ENCODE results near the gene C1RL.
"Not testable (repeated sequence)": the region's sequence is repeated elsewhere in the genome, so short reads cannot be mapped to it uniquely, and the experiment has no call there.

The C1RL gene

DNA sequence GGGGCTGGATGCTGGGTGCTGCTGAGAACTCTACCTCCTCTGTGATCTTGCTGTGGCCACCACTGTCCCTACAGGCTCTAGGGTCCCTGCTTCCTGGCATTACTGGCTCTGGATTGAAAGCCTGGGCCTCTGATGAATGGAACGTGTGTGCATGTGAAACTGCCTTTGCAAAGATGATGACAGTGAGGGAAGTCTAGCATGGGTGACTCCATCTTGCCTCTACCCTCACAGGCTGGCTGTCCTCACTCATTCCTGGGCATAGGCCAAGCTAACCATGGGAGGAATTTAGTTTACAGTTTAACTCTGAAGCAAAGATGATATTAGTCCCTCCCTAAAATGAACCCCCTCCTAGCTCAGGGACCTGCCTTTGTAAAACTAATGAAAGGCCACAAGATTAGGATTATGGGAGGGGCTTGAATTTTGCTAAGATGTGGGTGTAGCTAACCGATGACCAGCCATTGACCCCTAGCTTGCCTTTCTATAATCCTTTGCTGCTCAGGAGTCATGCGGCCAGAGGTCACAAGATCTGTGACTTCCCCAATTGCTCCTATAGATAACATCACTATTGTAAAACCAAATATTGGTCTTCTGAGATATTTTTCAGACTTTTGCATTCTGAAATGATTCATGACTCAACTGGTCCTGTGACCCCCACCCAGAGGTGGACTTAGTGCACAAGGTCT lies 50.7 kb downstream of the C1RL start:
- no peak for TF ChIP-seq CTCF (IDR thresholded peaks at IDR 0.05; ENCODE audit: low read depth, low read length)

GRCh38 chr12:7055736-7056135 lies 53.3 kb downstream of the C1RL start:
- not testable (repeated sequence) for H3K4me3 ChIP-seq (replicated peaks in 1 of 2; ENCODE audit: low read depth in 2 of 2, low read length in 2 of 2); DNase-seq (ENCODE audit: low read depth in 2 of 2)

More for the DNA sequence above, 50.7 kb downstream of the C1RL start:
- no peak for DNase-seq (ENCODE audit: low read depth in 2 of 2)
- H3K4me3 ChIP-seq (replicated peaks in 1 of 2; ENCODE audit: low read depth in 2 of 2, low read length in 2 of 2): no peak overlapping the region

DNA sequence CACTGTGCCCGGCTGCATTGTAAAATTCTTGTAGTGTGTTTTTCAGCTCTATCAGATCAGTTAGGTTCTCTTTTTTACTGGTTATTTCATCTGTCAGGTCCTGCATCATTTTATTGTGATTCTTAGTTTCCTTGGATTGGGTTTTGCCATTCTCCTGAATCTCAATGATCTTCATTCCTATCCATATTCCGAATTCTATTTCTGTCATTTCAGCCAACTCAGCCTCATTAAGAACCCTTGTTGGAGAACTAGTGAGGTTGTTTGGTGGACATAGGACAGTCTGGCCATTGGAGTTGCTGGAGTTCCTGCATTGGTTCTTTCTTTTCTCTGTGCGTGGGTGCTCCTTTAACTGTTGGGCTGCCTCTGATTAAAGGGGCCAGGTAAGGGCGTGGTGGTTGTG lies 54.1 kb downstream of the C1RL start:
- no peak for TF ChIP-seq CTCF (IDR thresholded peaks at IDR 0.05; ENCODE audit: low read depth, low read length)
- H3K4me3 ChIP-seq (replicated peaks in 1 of 2; ENCODE audit: low read depth in 2 of 2, low read length in 2 of 2): no peak overlapping the region
- no peak for DNase-seq (ENCODE audit: low read depth in 2 of 2)

DNA sequence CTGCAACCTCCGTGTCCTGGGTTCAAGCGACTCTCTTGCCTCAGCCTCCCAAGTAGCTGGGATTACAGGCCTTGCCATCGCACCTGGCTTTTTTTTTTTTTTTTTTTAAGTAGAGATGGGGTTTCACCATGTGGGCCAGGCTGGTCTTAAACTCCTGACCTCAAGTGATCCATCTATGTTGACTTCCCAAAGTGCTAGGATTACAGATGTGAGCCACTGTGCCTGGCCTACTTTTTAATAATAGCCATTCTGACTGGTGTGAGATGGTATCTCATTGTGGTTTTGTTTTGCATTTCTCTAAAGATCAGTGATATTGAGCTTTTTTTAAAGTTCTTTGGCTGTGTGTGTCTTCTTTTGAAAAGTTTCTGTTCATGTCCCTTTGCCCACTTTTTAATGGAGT lies 59.0 kb downstream of the C1RL start:
- H3K4me3 ChIP-seq (replicated peaks in 1 of 2; ENCODE audit: low read depth in 2 of 2, low read length in 2 of 2); DNase-seq (ENCODE audit: low read depth in 2 of 2): not testable (repeated sequence)

GRCh38 chr12:7049445-7049951 lies 59.5 kb downstream of the C1RL start:
- not testable (repeated sequence) for H3K4me3 ChIP-seq (replicated peaks in 1 of 2; ENCODE audit: low read depth in 2 of 2, low read length in 2 of 2); DNase-seq (ENCODE audit: low read depth in 2 of 2)

DNA sequence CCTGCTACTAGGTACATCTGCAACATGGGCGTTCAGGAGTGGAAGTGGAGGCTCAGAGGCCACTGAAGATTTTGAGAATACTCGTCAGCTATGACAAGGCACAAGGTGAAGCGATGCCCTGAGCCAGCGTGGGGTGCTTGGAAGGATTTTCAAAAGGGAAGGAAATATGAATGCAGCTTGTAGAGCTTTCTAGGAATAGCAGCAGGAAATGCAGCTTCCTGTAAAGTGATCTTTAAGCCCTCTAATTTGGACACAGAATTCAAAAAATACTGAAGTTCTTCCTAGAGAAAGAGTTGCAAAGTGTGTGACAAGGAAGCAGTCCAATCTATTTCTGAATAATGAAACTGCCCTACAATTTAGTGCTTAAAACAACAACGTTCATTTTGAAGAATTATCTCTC lies 61.7 kb downstream of the C1RL start:
- H3K4me3 ChIP-seq (replicated peaks in 1 of 2; ENCODE audit: low read depth in 2 of 2, low read length in 2 of 2): no peak overlapping the region
- no peak for TF ChIP-seq CTCF (IDR thresholded peaks at IDR 0.05; ENCODE audit: low read depth, low read length)
- DNase-seq (ENCODE audit: low read depth in 2 of 2): no peak

- no peak for TF ChIP-seq CTCF (IDR thresholded peaks at IDR 0.05; ENCODE audit: low read depth, low read length)
- DNase-seq (ENCODE audit: low read depth in 2 of 2): no peak
- H3K4me3 ChIP-seq (replicated peaks in 1 of 2; ENCODE audit: low read depth in 2 of 2, low read length in 2 of 2): no peak overlapping the region
These were observed 62.5 kb downstream of the C1RL start for GRCh38 chr12:7046383-7047105.

DNA sequence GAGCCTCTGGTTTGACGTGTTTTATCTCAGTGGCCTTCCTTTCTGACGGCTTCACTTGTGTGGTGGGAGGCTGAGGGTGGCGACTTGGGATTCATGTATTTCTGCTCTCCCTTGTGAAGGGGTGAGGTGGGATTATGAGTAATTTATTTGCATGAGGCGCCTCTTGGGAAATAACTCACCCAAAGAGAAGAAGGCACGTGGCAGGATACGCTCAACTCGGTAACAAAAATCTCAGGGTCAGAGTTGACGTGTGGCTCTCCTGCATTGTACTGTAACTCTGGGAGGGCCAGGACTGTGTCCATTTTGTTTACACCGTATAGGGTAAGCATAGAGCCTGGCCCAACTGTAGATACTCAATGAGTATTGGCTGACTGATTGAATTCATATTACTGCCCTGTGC lies 63.1 kb downstream of the C1RL start:
- TF ChIP-seq CTCF (IDR thresholded peaks at IDR 0.05; ENCODE audit: low read depth, low read length): no peak
- H3K4me3 ChIP-seq (replicated peaks in 1 of 2; ENCODE audit: low read depth in 2 of 2, low read length in 2 of 2): no peak overlapping the region
- peak in 1 of 2 donors; percentile 15 for DNase-seq (ENCODE audit: low read depth in 2 of 2)

Measured in cardiac fibroblast (primary cell).